ENCODE data around the gene YPEL1. TPM values are rescaled to one million over a fixed set of nuclear protein-coding genes. Genes with fewer than 3 reads are reported as not detected.
A peak's percentile ranks its signal among the peaks of the same experiment; 100 is the strongest.

Gene YPEL1
- total and polyA plus RNA-seq, 4 donors = 0.83 to 4.8 (median 2.2) TPM

GRCh38 chr22:21727159-21727558 is 8.4 kb downstream of the YPEL1 start:
- H3K36me3 ChIP-seq (ENCODE audit: control insufficient read depth in 4 of 4, insufficient read depth in 3 of 4, low read depth in 1 of 4, low read length in 3 of 4) = no peaks in the 10 kb centered on the region
- no peak overlapping the region for H3K27ac ChIP-seq (ENCODE audit: low read depth in 1 of 2, low read length in 2 of 2)
- H3K9me3 ChIP-seq (ENCODE audit: control insufficient read depth in 4 of 4, low read length in 3 of 4) = no peaks in the 10 kb centered on the region
- TF ChIP-seq, protein P1, sequence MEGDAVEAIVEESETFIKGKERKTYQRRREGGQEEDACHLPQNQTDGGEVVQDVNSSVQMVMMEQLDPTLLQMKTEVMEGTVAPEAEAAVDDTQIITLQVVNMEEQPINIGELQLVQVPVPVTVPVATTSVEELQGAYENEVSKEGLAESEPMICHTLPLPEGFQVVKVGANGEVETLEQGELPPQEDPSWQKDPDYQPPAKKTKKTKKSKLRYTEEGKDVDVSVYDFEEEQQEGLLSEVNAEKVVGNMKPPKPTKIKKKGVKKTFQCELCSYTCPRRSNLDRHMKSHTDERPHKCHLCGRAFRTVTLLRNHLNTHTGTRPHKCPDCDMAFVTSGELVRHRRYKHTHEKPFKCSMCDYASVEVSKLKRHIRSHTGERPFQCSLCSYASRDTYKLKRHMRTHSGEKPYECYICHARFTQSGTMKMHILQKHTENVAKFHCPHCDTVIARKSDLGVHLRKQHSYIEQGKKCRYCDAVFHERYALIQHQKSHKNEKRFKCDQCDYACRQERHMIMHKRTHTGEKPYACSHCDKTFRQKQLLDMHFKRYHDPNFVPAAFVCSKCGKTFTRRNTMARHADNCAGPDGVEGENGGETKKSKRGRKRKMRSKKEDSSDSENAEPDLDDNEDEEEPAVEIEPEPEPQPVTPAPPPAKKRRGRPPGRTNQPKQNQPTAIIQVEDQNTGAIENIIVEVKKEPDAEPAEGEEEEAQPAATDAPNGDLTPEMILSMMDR (IDR thresholded peaks at IDR 0.05; ENCODE audit: low read depth, low read length, missing input control) = no peak
- TF ChIP-seq EGR1 (IDR thresholded peaks at IDR 0.05; ENCODE audit: low read depth in 2 of 2) = no peak
- TF ChIP-seq ATF3 (IDR thresholded peaks at IDR 0.05) = no peak
- no peak for TF ChIP-seq YY1 (IDR thresholded peaks at IDR 0.05)
- TF ChIP-seq TAF1 (conservative IDR thresholded peaks at IDR 0.05) = no peak
- TF ChIP-seq, protein P2, sequence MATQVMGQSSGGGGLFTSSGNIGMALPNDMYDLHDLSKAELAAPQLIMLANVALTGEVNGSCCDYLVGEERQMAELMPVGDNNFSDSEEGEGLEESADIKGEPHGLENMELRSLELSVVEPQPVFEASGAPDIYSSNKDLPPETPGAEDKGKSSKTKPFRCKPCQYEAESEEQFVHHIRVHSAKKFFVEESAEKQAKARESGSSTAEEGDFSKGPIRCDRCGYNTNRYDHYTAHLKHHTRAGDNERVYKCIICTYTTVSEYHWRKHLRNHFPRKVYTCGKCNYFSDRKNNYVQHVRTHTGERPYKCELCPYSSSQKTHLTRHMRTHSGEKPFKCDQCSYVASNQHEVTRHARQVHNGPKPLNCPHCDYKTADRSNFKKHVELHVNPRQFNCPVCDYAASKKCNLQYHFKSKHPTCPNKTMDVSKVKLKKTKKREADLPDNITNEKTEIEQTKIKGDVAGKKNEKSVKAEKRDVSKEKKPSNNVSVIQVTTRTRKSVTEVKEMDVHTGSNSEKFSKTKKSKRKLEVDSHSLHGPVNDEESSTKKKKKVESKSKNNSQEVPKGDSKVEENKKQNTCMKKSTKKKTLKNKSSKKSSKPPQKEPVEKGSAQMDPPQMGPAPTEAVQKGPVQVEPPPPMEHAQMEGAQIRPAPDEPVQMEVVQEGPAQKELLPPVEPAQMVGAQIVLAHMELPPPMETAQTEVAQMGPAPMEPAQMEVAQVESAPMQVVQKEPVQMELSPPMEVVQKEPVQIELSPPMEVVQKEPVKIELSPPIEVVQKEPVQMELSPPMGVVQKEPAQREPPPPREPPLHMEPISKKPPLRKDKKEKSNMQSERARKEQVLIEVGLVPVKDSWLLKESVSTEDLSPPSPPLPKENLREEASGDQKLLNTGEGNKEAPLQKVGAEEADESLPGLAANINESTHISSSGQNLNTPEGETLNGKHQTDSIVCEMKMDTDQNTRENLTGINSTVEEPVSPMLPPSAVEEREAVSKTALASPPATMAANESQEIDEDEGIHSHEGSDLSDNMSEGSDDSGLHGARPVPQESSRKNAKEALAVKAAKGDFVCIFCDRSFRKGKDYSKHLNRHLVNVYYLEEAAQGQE (IDR thresholded peaks at IDR 0.05) = no peak
- TF ChIP-seq MAX (IDR thresholded peaks at IDR 0.05) = no peak
- TF ChIP-seq RXRA (IDR thresholded peaks at IDR 0.05) = no peak
- no peak for TF ChIP-seq HNF4G (IDR thresholded peaks at IDR 0.05)
- no peak for TF ChIP-seq RAD21 (IDR thresholded peaks at IDR 0.05)
- TF ChIP-seq GABPA (IDR thresholded peaks at IDR 0.05 in 1 of 2, conservative IDR thresholded peaks at IDR 0.05 in 1 of 2) = no peak
- H3K4me1 ChIP-seq (ENCODE audit: control insufficient read depth in 4 of 4, insufficient read depth in 4 of 4, low read length in 3 of 4) = no peaks in the 10 kb centered on the region
- H3K9ac ChIP-seq (ENCODE audit: low read depth in 1 of 2, low read length in 2 of 2) = no peak overlapping the region
- no peak for DNase-seq (ENCODE audit: low spot score)
- H3K27me3 ChIP-seq (ENCODE audit: control insufficient read depth in 4 of 4, insufficient read depth in 4 of 4, low read length in 3 of 4) = no peaks in the 10 kb centered on the region
- H3K4me3 ChIP-seq (ENCODE audit: low read depth in 1 of 3, low read length in 3 of 3) = no peak overlapping the region
- WGBS = 92% methylated on average over 4 of the region's 4 CpGs

GRCh38 chr22:21726650-21727049 is 8.9 kb downstream of the YPEL1 start:
- Histone ChIP-seq H3K27me3 (ENCODE audit: control insufficient read depth in 4 of 4, insufficient read depth in 4 of 4, low read length in 3 of 4) (no peaks in the 10 kb centered on the region), H3K4me1 (ENCODE audit: control insufficient read depth in 4 of 4, insufficient read depth in 4 of 4, low read length in 3 of 4) (no peaks in the 10 kb centered on the region), H3K36me3 (ENCODE audit: control insufficient read depth in 4 of 4, insufficient read depth in 3 of 4, low read depth in 1 of 4, low read length in 3 of 4) (no peaks in the 10 kb centered on the region), H3K4me3 (ENCODE audit: low read depth in 1 of 3, low read length in 3 of 3) (no peak overlapping the region), H3K27ac (ENCODE audit: low read depth in 1 of 2, low read length in 2 of 2) (no peak overlapping the region), H3K9ac (ENCODE audit: low read depth in 1 of 2, low read length in 2 of 2) (no peak overlapping the region), H3K9me3 (ENCODE audit: control insufficient read depth in 4 of 4, low read length in 3 of 4) (no peaks in the 10 kb centered on the region)
- TF ChIP-seq RXRA (IDR thresholded peaks at IDR 0.05) (no peak), HNF4G (IDR thresholded peaks at IDR 0.05) (no peak), TAF1 (conservative IDR thresholded peaks at IDR 0.05) (no peak), RAD21 (IDR thresholded peaks at IDR 0.05) (peak in 1 of 2 donors; percentile 63)
- TF ChIP-seq, protein P1 (IDR thresholded peaks at IDR 0.05; ENCODE audit: low read depth, low read length, missing input control) = peak; percentile 21
- DNase-seq (ENCODE audit: low spot score) = no peak
- WGBS = 79% methylated on average over 5 of the region's 5 CpGs

Measured in liver (tissue), 9 donors.